Neural cell (in vitro differentiated cells): ENCODE results near the gene RIPPLY3. TPM values are rescaled to one million over a fixed set of nuclear protein-coding genes. Genes with fewer than 3 reads are reported as not detected.

Experiments
- H2AFZ ChIP-seq: fragments of 200-600, 300-800 bp; sonication (generic), shearing (Covaris generic); 2 replicates; pipeline ENCODE4 v1.6.0; 2014; ENCODE audit warnings: low read depth, mild to moderate bottlenecking, antibody characterized with exemption, low read length, moderate library complexity
- H3F3A ChIP-seq: fragments of 200-600 bp; shearing (Covaris generic); 2 replicates; pipeline ENCODE4 v1.6.1; 2016; ENCODE audit warnings: mild to moderate bottlenecking, moderate library complexity, mixed read lengths, antibody characterized with exemption, low read length; ENCODE audit not compliant: insufficient read depth, poor library complexity, severe bottlenecking
- H3K27ac ChIP-seq: fragments of 200-600, 300-800 bp; sonication (generic), shearing (Covaris generic); 2 replicates; pipeline ENCODE4 v1.5.1; 2014; ENCODE audit warnings: mild to moderate bottlenecking, low read length, moderate library complexity
- H3K27me3 ChIP-seq: fragments of 300-800, 200-600 bp; sonication (generic), shearing (Covaris generic); 2 replicates; pipeline ENCODE4 v1.6.0; 2014; ENCODE audit warnings: mild to moderate bottlenecking, low read depth, low read length, moderate library complexity; ENCODE audit not compliant: insufficient read depth
- H3K36me3 ChIP-seq: fragments of 300-800, 200-600 bp; sonication (generic), shearing (Covaris generic); 2 replicates; pipeline ENCODE4 v1.5.1; 2014; ENCODE audit warnings: mild to moderate bottlenecking, antibody characterized with exemption, low read length, moderate library complexity; ENCODE audit not compliant: insufficient read depth
- H3K4me2 ChIP-seq: fragments of 300-800, 200-600 bp; sonication (generic), shearing (Covaris generic); 2 replicates; pipeline ENCODE4 v1.6.0; 2014; ENCODE audit warnings: mild to moderate bottlenecking, low read length
- H3K4me3 ChIP-seq: fragments of 300-800, 200-600 bp; sonication (generic), shearing (Covaris generic); 2 replicates; pipeline ENCODE4 v1.5.1; 2014; ENCODE audit warnings: mild to moderate bottlenecking, low read length, moderate library complexity
- H3K79me2 ChIP-seq: fragments of 200-600 bp; shearing (Covaris generic); replicated peaks from 2 replicates; pipeline ENCODE4 v1.6.0; 2014; ENCODE audit warnings: mild to moderate bottlenecking, low read length, moderate library complexity; ENCODE audit not compliant: insufficient read depth
- H3K9ac ChIP-seq: fragments of 300-800, 200-600 bp; sonication (generic), shearing (Covaris generic); 2 replicates; pipeline ENCODE4 v1.6.1; 2016; ENCODE audit warnings: mild to moderate bottlenecking, low read length, mixed read lengths
- H3K9me2 ChIP-seq: fragments of 200-600 bp; shearing (Covaris generic); 2 replicates; pipeline ENCODE4 v1.6.1; 2016; ENCODE audit warnings: mild to moderate bottlenecking, low read length, mixed read lengths; ENCODE audit not compliant: insufficient read depth
- H3K9me3 ChIP-seq: fragments of 200-600, 300-800 bp; sonication (generic), shearing (Covaris generic); 2 replicates; pipeline ENCODE4 v1.6.1; 2016; ENCODE audit warnings: mild to moderate bottlenecking, mixed run types, low read length, moderate library complexity, mixed read lengths
- H4K20me1 ChIP-seq: fragments of 200-600 bp; shearing (Covaris generic); 2 replicates; pipeline ENCODE4 v1.6.1; 2016; ENCODE audit warnings: mild to moderate bottlenecking, mixed run types; ENCODE audit not compliant: insufficient read depth
- EP300 ChIP-seq: fragments of 450-650 bp; conservative IDR thresholded peaks from 2 replicates; pipeline ENCODE4 v1.6.1; 2014; ENCODE audit warnings: antibody characterized with exemption, mild to moderate bottlenecking, moderate library complexity; ENCODE audit not compliant: poor library complexity, severe bottlenecking
- EZH2 ChIP-seq: fragments of 200-600, 300-800 bp; shearing (Covaris generic), sonication (generic); IDR thresholded peaks from 2 replicates; pipeline ENCODE4 v1.6.1; 2014; ENCODE audit warnings: antibody characterized with exemption, low read length, borderline replicate concordance, mild to moderate bottlenecking; ENCODE audit not compliant: insufficient read depth, poor library complexity, severe bottlenecking
- MXI1 ChIP-seq: fragments of 450-650 bp; conservative IDR thresholded peaks from 2 replicates; pipeline ENCODE4 v1.6.1; 2014; ENCODE audit warnings: antibody characterized with exemption, mild to moderate bottlenecking; ENCODE audit not compliant: poor library complexity, severe bottlenecking
- POLR2AphosphoS5 ChIP-seq: IDR thresholded peaks from 2 replicates; pipeline ENCODE4 v1.6.1; 2012
- RAD21 ChIP-seq: fragments of 450-650 bp; conservative IDR thresholded peaks from 2 replicates; pipeline ENCODE4 v1.6.1; 2014; ENCODE audit warnings: antibody characterized with exemption, mild to moderate bottlenecking, moderate library complexity
- SMC3 ChIP-seq: fragments of 450-650 bp; conservative IDR thresholded peaks from 2 replicates; pipeline ENCODE4 v1.6.1; 2014; ENCODE audit warnings: antibody characterized with exemption, mild to moderate bottlenecking, moderate library complexity; ENCODE audit not compliant: poor library complexity
- TAF1 ChIP-seq: IDR thresholded peaks from 2 replicates; pipeline ENCODE4 v1.6.1; 2012; ENCODE audit warnings: low read depth
- polyA plus RNA-seq: library from polyadenylated mRNA; depleted of rRNA; stranded (reverse); fragments of >200 nt; gene quantifications from 2 replicates; pipeline ENCODE4 v1.2.3, GENCODE V29; 2014
- TF ChIP-seq, protein P1 (sequence below): IDR thresholded peaks from 2 replicates; pipeline ENCODE4 v1.6.1; 2012; ENCODE audit warnings: borderline replicate concordance
- TF ChIP-seq, protein P2 (sequence below): fragments of 450-650 bp; IDR thresholded peaks from 2 replicates; pipeline ENCODE4 v1.5.1; 2014; ENCODE audit warnings: antibody characterized with exemption, mild to moderate bottlenecking, moderate library complexity; ENCODE audit not compliant: poor library complexity, severe bottlenecking

Gene RIPPLY3
- polyA plus RNA-seq, 1 donor from 2014 or later, result 0.24 TPM

- Histone ChIP-seq H3K36me3 (no peaks in the 10 kb centered on the region), H3K9me3 (no peaks in the 10 kb centered on the region), H3K9me2 (no peaks in the 10 kb centered on the region), H4K20me1 (no peaks in the 10 kb centered on the region), H3K27me3 (no peaks in the 10 kb centered on the region), H3K79me2 (no peaks in the 10 kb centered on the region), H3K27ac (no peak overlapping the region), H3K9ac (no peak overlapping the region), H2AFZ (no peak overlapping the region), H3K4me3 (no peak overlapping the region), H3F3A (no peaks in the 10 kb centered on the region), H3K4me2 (no peak overlapping the region)
- TF ChIP-seq TAF1 (no peak), POLR2AphosphoS5 (no peak), EZH2 (no peak), RAD21 (no peak), MXI1 (no peak), SMC3 (no peak), EP300 (no peak)
- TF ChIP-seq, protein P1, sequence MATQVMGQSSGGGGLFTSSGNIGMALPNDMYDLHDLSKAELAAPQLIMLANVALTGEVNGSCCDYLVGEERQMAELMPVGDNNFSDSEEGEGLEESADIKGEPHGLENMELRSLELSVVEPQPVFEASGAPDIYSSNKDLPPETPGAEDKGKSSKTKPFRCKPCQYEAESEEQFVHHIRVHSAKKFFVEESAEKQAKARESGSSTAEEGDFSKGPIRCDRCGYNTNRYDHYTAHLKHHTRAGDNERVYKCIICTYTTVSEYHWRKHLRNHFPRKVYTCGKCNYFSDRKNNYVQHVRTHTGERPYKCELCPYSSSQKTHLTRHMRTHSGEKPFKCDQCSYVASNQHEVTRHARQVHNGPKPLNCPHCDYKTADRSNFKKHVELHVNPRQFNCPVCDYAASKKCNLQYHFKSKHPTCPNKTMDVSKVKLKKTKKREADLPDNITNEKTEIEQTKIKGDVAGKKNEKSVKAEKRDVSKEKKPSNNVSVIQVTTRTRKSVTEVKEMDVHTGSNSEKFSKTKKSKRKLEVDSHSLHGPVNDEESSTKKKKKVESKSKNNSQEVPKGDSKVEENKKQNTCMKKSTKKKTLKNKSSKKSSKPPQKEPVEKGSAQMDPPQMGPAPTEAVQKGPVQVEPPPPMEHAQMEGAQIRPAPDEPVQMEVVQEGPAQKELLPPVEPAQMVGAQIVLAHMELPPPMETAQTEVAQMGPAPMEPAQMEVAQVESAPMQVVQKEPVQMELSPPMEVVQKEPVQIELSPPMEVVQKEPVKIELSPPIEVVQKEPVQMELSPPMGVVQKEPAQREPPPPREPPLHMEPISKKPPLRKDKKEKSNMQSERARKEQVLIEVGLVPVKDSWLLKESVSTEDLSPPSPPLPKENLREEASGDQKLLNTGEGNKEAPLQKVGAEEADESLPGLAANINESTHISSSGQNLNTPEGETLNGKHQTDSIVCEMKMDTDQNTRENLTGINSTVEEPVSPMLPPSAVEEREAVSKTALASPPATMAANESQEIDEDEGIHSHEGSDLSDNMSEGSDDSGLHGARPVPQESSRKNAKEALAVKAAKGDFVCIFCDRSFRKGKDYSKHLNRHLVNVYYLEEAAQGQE, result no peak
- TF ChIP-seq, protein P2, sequence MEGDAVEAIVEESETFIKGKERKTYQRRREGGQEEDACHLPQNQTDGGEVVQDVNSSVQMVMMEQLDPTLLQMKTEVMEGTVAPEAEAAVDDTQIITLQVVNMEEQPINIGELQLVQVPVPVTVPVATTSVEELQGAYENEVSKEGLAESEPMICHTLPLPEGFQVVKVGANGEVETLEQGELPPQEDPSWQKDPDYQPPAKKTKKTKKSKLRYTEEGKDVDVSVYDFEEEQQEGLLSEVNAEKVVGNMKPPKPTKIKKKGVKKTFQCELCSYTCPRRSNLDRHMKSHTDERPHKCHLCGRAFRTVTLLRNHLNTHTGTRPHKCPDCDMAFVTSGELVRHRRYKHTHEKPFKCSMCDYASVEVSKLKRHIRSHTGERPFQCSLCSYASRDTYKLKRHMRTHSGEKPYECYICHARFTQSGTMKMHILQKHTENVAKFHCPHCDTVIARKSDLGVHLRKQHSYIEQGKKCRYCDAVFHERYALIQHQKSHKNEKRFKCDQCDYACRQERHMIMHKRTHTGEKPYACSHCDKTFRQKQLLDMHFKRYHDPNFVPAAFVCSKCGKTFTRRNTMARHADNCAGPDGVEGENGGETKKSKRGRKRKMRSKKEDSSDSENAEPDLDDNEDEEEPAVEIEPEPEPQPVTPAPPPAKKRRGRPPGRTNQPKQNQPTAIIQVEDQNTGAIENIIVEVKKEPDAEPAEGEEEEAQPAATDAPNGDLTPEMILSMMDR, result no peak
Measured at GRCh38 chr21:36960676-36961284, 45.7 kb upstream of the RIPPLY3 start.

DNA sequence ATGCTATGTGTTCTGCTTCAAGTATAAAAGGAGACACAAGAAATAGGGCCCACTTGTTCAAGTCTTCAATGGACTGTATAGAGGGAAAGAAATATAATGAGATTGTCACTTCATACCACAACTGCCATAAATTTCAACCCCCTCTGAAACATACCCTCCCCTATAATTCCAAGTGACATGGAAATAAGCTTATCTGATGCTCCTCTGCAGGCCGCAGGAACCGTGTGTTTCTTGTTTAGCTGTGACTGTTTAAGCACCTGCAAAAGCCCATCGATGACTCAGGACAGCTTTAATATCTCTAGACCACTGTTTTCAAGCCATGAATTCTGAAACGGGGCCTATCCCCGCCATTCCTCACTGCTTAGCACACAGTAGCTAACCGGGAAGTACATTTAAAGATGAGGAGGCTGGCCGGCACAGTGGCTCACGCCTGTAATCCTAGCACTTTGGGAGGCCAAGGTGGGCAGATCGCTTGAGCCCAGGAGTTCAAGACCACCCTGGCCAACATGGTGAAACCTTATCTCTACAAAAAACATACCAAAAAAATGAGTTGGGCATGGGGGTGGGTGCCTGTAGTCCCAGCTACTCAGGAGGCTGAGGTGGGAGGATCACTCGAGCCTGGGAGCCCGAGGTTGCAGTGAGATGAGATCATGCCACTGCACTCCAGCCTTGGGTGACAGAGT lies 44.3 kb upstream of the RIPPLY3 start:
- Histone ChIP-seq H3K9me2 (no peaks in the 10 kb centered on the region), H3K9me3 (no peaks in the 10 kb centered on the region), H3K79me2 (no peaks in the 10 kb centered on the region), H3F3A (peaks cover 5% of the 10 kb centered on the region), H4K20me1 (no peaks in the 10 kb centered on the region), H3K36me3 (no peaks in the 10 kb centered on the region), H3K4me3 (no peak overlapping the region), H3K27me3 (no peaks in the 10 kb centered on the region), H2AFZ (no peak overlapping the region), H3K9ac (no peak overlapping the region), H3K27ac (no peak overlapping the region), H3K4me2 (no peak overlapping the region)
- TF ChIP-seq POLR2AphosphoS5 (no peak), SMC3 (no peak), RAD21 (no peak), EP300 (no peak), EZH2 (no peak), MXI1 (no peak), TAF1 (no peak)
- TF ChIP-seq, protein P2, result no peak
- TF ChIP-seq, protein P1, result no peak
